HG03469 (cell line): ENCODE results near the gene TMOD1.

Experiments
- ATAC-seq: cut with Tn5 transposase; IDR thresholded peaks from one replicate; pipeline ENCODE4 v1.9.1; 2021; ENCODE audit warnings: mild to moderate bottlenecking, moderate library complexity, moderate number of reproducible peaks; ENCODE audit not compliant: unreplicated experiment

TMOD1 gene

DNA sequence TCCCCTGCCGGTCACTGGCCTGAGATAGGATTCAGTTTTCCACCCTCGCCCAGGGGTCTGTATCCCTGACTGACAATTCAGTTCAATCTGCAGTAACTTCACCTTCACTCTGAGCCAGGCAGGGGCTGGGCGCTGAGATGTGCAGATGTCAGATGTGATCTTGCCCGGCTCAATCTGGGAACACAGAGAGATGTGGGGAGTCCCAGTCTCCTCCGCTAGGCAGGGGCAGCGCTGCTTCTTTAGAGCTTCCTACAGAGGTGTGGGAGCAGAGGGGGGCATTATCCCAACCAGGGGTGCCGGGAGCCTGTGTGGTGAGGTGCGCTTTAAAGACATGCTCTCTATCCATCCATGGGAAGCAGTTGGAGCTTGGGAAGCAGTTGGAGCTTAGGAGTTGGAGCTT lies 14.6 kb downstream of the TMOD1 start:
- no peak for ATAC-seq

DNA sequence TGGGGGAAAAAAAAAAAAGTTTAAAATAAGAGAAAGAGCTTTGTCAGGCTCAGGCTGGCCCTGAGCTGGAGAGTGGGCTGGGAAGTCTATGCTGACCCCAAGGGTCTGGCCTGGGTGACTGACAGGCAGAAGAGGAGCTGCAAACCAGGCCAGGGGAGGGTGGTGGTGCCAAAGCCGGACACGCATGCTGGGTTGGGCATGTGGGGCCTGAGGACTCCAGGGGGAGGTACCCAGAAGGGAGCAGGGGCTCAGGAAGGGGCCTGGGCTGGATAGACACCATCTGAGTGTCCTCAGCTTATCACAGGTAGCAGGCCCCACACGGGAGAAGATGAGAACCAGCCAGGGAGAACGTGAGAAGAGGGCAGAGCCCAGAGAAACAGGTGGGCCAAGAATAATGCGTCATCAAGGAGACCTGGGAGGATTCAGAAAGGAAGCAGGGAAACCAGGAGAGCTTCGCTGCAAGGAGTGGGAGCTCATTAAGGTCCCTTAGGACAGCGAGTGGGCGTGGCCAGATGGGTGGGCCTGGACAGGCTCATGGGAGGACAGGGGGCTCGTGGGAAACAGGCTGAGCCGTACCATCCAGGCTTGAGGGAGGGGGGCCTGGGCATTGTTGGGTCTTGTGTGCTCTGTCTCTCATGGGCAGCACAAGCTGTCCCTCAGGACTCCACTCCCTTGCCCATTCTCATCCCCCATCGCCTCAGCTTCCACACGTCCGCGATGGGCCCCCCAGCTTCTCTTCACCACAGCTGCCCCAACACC lies 16.0 kb downstream of the TMOD1 start:
- no peak for ATAC-seq

GRCh38 chr9:97518166-97518908 lies 16.9 kb downstream of the TMOD1 start:
- no peak for ATAC-seq

DNA sequence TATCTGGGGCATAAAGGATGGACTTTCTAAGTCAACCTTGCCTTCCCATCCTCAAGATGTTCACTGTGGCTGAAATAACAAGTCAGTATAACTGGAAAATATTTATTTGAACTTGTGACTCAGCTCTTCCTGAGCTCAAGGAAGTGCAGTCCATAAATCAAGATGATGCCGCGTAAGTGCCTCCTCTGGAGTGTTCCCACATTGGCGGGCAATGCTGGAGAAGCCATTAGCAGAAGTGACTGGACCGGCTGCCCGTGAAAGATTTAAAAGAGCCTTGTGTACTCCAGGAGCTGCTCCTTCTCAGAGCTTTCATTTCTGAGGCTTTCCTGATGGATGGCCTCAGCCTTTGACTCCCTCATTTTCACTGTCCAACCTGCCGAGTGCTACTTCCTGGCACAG lies 17.4 kb downstream of the TMOD1 start:
- no peak for ATAC-seq

GRCh38 chr9:97519441-97519970 lies 18.0 kb downstream of the TMOD1 start:
- ATAC-seq = no peak

GRCh38 chr9:97521576-97522333 lies 20.3 kb downstream of the TMOD1 start:
- no peak for ATAC-seq

GRCh38 chr9:97524424-97524823 lies 23.0 kb downstream of the TMOD1 start:
- no peak for ATAC-seq

- no peak for ATAC-seq
Measured at GRCh38 chr9:97525451-97525850, 24.0 kb downstream of the TMOD1 start.

- no peak for ATAC-seq
Measured at GRCh38 chr9:97526895-97527575, 25.6 kb downstream of the TMOD1 start.

DNA sequence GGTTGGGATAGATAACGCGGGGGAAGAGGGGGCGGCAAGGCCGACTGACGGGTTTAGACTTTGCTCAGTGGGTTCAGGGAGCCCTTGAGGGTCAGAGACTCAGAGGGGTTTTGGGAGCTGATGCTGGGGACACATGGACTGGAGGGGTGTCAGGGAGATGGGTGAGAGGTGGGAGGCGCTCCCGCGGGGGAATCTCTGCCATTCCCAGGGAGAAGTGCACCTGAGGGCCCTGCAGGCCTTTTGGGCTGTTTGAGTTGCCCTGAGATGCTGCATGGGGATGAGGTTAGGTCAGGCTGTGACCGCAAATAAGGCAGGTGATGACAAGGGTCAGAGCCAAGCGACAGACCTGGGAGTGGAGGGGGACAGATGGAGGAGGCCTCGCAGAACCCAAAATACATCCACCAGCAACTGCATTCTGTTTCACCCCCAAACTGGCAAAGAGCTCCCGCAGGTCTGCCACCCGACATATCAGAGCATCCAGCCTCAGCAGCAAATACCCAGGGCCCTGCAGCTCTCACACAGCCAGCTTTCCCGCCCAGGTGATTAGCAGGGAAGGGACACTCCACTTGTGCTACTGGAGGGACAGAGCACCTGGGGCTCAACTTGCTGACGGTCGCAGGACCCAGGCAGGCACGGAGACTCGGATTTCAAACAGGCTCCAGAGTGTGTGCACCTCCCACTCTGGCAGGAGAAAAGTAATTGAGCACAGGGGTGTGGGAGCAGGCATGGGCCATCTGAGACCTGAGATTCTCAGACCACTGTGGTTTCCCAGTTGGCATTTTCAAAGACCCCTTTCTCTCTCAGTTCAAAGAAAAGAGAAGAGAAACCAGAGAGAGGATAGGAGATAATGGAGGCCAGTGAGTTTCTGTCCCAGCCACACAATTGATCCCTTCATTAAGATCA lies 26.4 kb downstream of the TMOD1 start:
- ATAC-seq = no peak

- ATAC-seq = no peak
Measured at GRCh38 chr9:97528529-97529230, 27.2 kb downstream of the TMOD1 start.

- peak; percentile 65 for ATAC-seq
Measured at GRCh38 chr9:97529363-97530076, 28.1 kb downstream of the TMOD1 start.

- no peak for ATAC-seq
Measured at GRCh38 chr9:97531888-97532376, 30.5 kb downstream of the TMOD1 start.

DNA sequence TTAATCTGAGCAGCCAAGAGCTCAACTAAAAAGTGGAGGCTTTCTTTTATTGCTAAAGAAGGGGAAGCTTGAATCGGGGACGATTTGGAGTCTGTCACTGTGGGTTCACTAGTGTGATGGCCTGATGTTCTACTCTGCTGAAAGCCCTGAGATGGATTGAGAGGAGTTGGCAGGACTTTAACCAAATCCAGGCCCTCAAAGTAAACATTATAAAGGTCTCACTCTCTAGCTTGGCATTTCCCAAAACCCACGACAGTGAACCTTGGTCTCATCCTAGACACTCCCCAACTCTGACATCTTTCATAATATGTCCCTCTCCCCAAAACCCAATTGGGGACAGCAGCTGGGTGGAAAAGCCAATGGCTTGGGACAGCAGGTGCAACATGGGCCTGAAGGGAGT lies 32.7 kb downstream of the TMOD1 start:
- no peak for ATAC-seq

- no peak for ATAC-seq
Measured at GRCh38 chr9:97534961-97535594, 33.6 kb downstream of the TMOD1 start.

DNA sequence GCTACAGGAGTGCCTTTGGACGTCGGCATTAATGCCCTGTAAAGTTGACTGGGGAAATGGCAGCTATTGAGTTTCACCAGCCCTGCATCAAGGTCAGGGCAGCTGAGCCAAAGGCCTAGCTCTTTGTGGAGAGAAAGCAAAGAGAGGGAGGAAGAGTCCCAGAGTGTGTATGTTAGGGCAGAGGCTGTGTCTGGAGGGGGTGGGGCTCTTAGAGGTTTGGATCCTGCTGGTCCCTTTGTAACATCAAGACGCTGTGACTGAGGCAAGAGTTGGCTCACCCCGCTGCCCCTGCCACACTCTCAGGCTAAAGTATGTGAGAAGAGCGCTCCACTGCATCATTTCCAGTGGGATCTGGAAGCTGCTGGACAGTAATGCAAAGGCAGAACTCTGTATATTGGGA lies 34.3 kb downstream of the TMOD1 start:
- ATAC-seq = no peak

- no peak for ATAC-seq
Measured at GRCh38 chr9:97536480-97536879, 35.0 kb downstream of the TMOD1 start.

- ATAC-seq = no peak
Measured at GRCh38 chr9:97543561-97543960, 42.1 kb downstream of the TMOD1 start.
